Endodermal cell (in vitro differentiated cells): ENCODE measurements around the gene PRXL2C. TPM values are rescaled to one million over a fixed set of nuclear protein-coding genes. Genes with fewer than 3 reads are reported as not detected.

Experiments
- DNase-seq: peaks from one replicate; pipeline ENCODE4 v3.0.0-alpha.2; 2017
- H3K27ac ChIP-seq: 2 replicates; pipeline ENCODE4 v1.5.1; 2013; ENCODE audit warnings: mild to moderate bottlenecking, low read depth, low read length, moderate library complexity
- H3K27me3 ChIP-seq: 2 replicates; pipeline ENCODE4 v1.6.1; 2013; ENCODE audit warnings: mild to moderate bottlenecking, low read length, moderate library complexity; ENCODE audit not compliant: insufficient read depth, control insufficient read depth, poor library complexity, severe bottlenecking
- H3K36me3 ChIP-seq: 2 replicates; pipeline ENCODE4 v1.7.0; 2013; ENCODE audit warnings: mild to moderate bottlenecking, low read length, moderate library complexity; ENCODE audit not compliant: control insufficient read depth, insufficient read depth
- H3K4me1 ChIP-seq: one replicate; pipeline ENCODE4 v1.7.0; 2013; ENCODE audit warnings: low read length; ENCODE audit not compliant: control insufficient read depth, insufficient read depth
- H3K4me3 ChIP-seq: 2 replicates; pipeline ENCODE4 v1.5.1; 2013; ENCODE audit warnings: mild to moderate bottlenecking, low read length, moderate library complexity
- H3K9ac ChIP-seq: 2 replicates; pipeline ENCODE4 v1.6.1; 2013; ENCODE audit warnings: mild to moderate bottlenecking, low read length, moderate library complexity; ENCODE audit not compliant: poor library complexity, severe bottlenecking; ENCODE audit errors: extremely low read depth
- H3K9me3 ChIP-seq: 2 replicates; pipeline ENCODE4 v1.6.1; 2013; ENCODE audit warnings: mild to moderate bottlenecking, low read length, moderate library complexity; ENCODE audit not compliant: control insufficient read depth
- H3K27ac Mint-ChIP-seq: 2 replicates; pipeline ENCODE4 v1.8.0; 2020; ENCODE audit warnings: mixed read lengths
- H3K27me3 Mint-ChIP-seq: 2 replicates; pipeline ENCODE4 v1.8.0; 2021; ENCODE audit warnings: mild to moderate bottlenecking, mixed read lengths; ENCODE audit not compliant: insufficient read depth
- H3K36me3 Mint-ChIP-seq: 2 replicates; pipeline ENCODE4 v1.8.0; 2020; ENCODE audit warnings: low read depth, mixed read lengths
- H3K4me1 Mint-ChIP-seq: 2 replicates; pipeline ENCODE4 v1.8.0; 2020; ENCODE audit warnings: mixed read lengths
- H3K4me3 Mint-ChIP-seq: 2 replicates; pipeline ENCODE4 v1.8.0; 2020; ENCODE audit warnings: mild to moderate bottlenecking, moderate library complexity, mixed read lengths
- H3K9me3 Mint-ChIP-seq: 2 replicates; pipeline ENCODE4 v1.8.0; 2020; ENCODE audit warnings: mild to moderate bottlenecking, mixed read lengths
- CTCF ChIP-seq: fragments of 200-600 bp; sonication (generic); conservative IDR thresholded peaks from 2 replicates; pipeline ENCODE4 v1.5.0; 2021; ENCODE audit warnings: antibody characterized with exemption, mild to moderate bottlenecking
- WGBS, 2 experiments: methylation state at CpG; one replicate each; pipeline versions ENCODE4 v1.1.5 to v1.1.7; 2013; ENCODE audit warnings: missing lambda C conversion rate in 2 of 2, mixed read lengths in 1 of 2; ENCODE audit not compliant: insufficient coverage in 1 of 2, insufficient read length in 1 of 2; 5-methylcytosine and 5-hydroxymethylcytosine counted together
- total RNA-seq, 2 donors: library from RNA; stranded (reverse); fragmentation: NEBNext Ultra II Directional in 1 of 2; extraction: Animal tissue kit (Norgen Biotek cat#: 25700) in 1 of 2; gene quantifications; 2 replicates in 1 of 2; 3 replicates in 1 of 2; pipeline ENCODE4 v1.2.1, GENCODE V29; 2021

PRXL2C gene
- total RNA-seq, 2 donors from 2014 or later = 2.5 to 4.9 TPM

DNA sequence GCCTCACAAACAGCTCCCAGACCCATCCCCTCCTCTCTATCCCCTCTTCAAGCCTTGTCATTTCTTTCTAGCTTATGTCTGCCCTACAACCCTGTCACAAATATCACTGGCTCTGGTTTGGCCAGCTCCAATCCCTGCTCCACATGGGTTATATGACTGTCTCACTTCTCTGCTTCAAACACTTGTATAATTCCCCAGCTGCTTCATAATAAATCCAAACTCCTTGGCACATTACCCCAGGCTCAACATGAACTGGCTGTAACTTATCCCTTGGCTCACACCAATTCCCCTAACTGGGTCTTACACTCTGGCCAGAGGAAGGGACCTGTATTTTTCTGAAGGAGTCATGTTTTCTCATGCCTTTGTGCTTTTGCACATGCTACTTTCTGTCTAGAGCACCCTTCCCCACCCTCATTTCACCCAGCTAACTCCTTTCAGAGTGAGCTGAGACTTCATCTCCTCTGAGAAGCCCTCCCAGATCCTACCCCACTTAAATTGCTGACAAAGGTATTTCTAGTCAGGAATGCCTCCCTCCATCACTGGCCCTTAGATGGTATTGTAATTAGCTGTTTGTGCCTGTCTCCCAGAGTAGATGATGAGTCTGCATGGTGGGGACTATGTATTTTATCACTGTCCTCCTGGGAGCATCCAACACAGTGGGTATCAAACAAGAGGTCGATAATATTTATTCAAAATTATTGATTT is 5.3 kb downstream of the PRXL2C start:
- Histone ChIP-seq H3K4me3 (no peak overlapping the region), H3K4me1 (no peaks in the 10 kb centered on the region), H3K9ac (no peak overlapping the region), H3K27me3 (no peaks in the 10 kb centered on the region), H3K36me3 (peaks cover 9% of the 10 kb centered on the region), H3K9me3 (no peaks in the 10 kb centered on the region), H3K27ac (no peak overlapping the region)
- H3K27ac Mint-ChIP-seq = no peak overlapping the region
- TF ChIP-seq CTCF = no peak
- WGBS, 2 experiments = 100% methylated on average over 1 of the region's 1 CpG; no CpG with 5 or more reads in 1 of the 2 experiments
- H3K9me3 Mint-ChIP-seq = no peaks in the 10 kb centered on the region
- H3K4me3 Mint-ChIP-seq = no peak overlapping the region
- no peaks in the 10 kb centered on the region for H3K27me3 Mint-ChIP-seq
- DNase-seq = peak; percentile 16
- peaks cover 15% of the 10 kb centered on the region for H3K36me3 Mint-ChIP-seq
- H3K4me1 Mint-ChIP-seq = no peaks in the 10 kb centered on the region

- 93 to 95% methylated on average over 11 to 13 of the region's 13 CpGs for WGBS, 2 experiments
- H3K27me3 Mint-ChIP-seq = no peaks in the 10 kb centered on the region
Measured at GRCh38 chr9:96646081-96646991, 8.8 kb downstream of the PRXL2C start.

DNA sequence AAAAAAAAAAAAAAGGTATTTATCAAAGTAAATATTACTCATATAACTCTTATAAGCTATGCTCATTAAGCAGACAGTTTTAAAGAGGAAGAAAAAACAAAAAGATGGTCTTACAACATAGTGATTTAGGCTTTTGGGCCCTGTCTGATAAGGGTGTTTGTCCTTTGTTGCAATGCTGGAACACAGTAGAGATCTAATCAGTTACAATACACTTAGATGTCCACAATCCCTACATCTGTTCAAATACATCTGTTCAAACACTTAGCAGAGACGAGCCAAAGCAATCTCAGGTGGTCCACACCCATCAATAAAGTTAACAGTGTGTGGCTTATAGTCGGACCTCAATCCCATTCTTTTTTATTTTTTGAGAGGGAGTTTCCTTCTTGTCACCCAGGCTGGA is 11.0 kb downstream of the PRXL2C start:
- no peaks in the 10 kb centered on the region for H3K4me1 Mint-ChIP-seq
- H3K4me3 Mint-ChIP-seq = no peak overlapping the region
- no peak for DNase-seq
- no peaks in the 10 kb centered on the region for H3K9me3 Mint-ChIP-seq
- WGBS, 2 experiments = 86 to 100% methylated on average over 1 to 2 of the region's 2 CpGs
- TF ChIP-seq CTCF = no peak
- Histone ChIP-seq H3K36me3 (no peaks in the 10 kb centered on the region), H3K4me3 (no peak overlapping the region), H3K27me3 (no peaks in the 10 kb centered on the region), H3K27ac (no peak overlapping the region), H3K9ac (no peak overlapping the region), H3K9me3 (no peaks in the 10 kb centered on the region), H3K4me1 (no peaks in the 10 kb centered on the region)
- no peaks in the 10 kb centered on the region for H3K27me3 Mint-ChIP-seq
- peaks cover 21% of the 10 kb centered on the region for H3K36me3 Mint-ChIP-seq
- no peak overlapping the region for H3K27ac Mint-ChIP-seq

More at GRCh38 chr9:96646081-96646991, 8.8 kb downstream of the PRXL2C start:
- no peak for TF ChIP-seq CTCF
- Mint-ChIP-seq H3K36me3 (peaks cover 18% of the 10 kb centered on the region), H3K4me1 (no peaks in the 10 kb centered on the region), H3K27ac (no peak overlapping the region), H3K9me3 (no peaks in the 10 kb centered on the region), H3K4me3 (no peak overlapping the region)
- Histone ChIP-seq H3K9ac (no peak overlapping the region), H3K27ac (no peak overlapping the region), H3K36me3 (peaks cover 9% of the 10 kb centered on the region), H3K9me3 (no peaks in the 10 kb centered on the region), H3K27me3 (no peaks in the 10 kb centered on the region), H3K4me3 (no peak overlapping the region), H3K4me1 (no peaks in the 10 kb centered on the region)
- no peak for DNase-seq
